ENCODE data around the gene SYNPO2. TPM values are rescaled to one million over a fixed set of nuclear protein-coding genes. Genes with fewer than 3 reads are reported as not detected.

The SYNPO2 gene
- total RNA-seq, 1 experiment from 2014 or later: 0.26 TPM

DNA sequence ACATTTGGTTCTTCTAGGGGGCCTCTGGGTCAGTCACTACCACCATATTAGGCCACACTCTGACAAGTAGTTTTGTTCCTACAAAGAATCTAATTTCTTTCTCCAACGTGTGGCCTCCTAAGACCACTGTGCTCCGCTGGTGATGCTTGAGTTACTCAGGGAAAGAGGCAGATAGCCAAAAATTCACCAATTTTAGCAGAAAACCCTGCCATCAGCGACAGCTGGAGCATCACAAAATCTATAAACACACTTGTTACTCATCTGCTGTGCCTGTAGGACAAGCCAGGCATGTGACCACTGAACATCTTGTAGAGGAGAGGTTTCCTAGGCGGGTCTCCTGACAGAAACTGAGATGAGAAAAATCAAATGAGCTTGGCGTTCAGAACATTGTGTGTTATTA is 105.4 kb downstream of the SYNPO2 start:
- POLR2A ChIA-PET (ENCODE audit: low non-redundant PET): interaction anchor here (0.6 kb wide), 1 partner anchor 364 kb away, joined by 3 read pairs; no protein-coding TSS in a partner anchor
- BruUV-seq (replicated peaks): no TSS peak
- H3K4me1 ChIP-seq (ENCODE audit: insufficient read depth, low read length, poor library complexity, severe bottlenecking): no peaks in the 10 kb centered on the region
- H3K9me3 ChIP-seq (ENCODE audit: low read depth, low read length, poor library complexity, severe bottlenecking): no peaks in the 10 kb centered on the region
- H3K4me3 ChIP-seq (ENCODE audit: low read depth, low read length, poor library complexity, severe bottlenecking): no peak overlapping the region
- no peak overlapping the region for H3K27ac ChIP-seq (ENCODE audit: low read depth, low read length, poor library complexity, severe bottlenecking)
- H3K36me3 ChIP-seq (ENCODE audit: insufficient read depth, low read length, poor library complexity, severe bottlenecking): no peaks in the 10 kb centered on the region
- intact Hi-C loops (cut with micrococcal nuclease; ENCODE audit: unreplicated experiment): no loop called here
- CTCF ChIA-PET: no interaction called here
- DNase-seq (ENCODE audit: low spot score): no peak
- TF ChIP-seq, protein P1, sequence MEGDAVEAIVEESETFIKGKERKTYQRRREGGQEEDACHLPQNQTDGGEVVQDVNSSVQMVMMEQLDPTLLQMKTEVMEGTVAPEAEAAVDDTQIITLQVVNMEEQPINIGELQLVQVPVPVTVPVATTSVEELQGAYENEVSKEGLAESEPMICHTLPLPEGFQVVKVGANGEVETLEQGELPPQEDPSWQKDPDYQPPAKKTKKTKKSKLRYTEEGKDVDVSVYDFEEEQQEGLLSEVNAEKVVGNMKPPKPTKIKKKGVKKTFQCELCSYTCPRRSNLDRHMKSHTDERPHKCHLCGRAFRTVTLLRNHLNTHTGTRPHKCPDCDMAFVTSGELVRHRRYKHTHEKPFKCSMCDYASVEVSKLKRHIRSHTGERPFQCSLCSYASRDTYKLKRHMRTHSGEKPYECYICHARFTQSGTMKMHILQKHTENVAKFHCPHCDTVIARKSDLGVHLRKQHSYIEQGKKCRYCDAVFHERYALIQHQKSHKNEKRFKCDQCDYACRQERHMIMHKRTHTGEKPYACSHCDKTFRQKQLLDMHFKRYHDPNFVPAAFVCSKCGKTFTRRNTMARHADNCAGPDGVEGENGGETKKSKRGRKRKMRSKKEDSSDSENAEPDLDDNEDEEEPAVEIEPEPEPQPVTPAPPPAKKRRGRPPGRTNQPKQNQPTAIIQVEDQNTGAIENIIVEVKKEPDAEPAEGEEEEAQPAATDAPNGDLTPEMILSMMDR (conservative IDR thresholded peaks at IDR 0.05; ENCODE audit: low read depth, low read length): no peak
- TF ChIP-seq EZH2 (IDR thresholded peaks at IDR 0.05; ENCODE audit: borderline replicate concordance, low read depth, low read length, poor library complexity, severe bottlenecking): no peak
- no peaks in the 10 kb centered on the region for H3K27me3 ChIP-seq (replicated peaks; ENCODE audit: insufficient read depth, low read depth, low read length, poor library complexity)

DNA sequence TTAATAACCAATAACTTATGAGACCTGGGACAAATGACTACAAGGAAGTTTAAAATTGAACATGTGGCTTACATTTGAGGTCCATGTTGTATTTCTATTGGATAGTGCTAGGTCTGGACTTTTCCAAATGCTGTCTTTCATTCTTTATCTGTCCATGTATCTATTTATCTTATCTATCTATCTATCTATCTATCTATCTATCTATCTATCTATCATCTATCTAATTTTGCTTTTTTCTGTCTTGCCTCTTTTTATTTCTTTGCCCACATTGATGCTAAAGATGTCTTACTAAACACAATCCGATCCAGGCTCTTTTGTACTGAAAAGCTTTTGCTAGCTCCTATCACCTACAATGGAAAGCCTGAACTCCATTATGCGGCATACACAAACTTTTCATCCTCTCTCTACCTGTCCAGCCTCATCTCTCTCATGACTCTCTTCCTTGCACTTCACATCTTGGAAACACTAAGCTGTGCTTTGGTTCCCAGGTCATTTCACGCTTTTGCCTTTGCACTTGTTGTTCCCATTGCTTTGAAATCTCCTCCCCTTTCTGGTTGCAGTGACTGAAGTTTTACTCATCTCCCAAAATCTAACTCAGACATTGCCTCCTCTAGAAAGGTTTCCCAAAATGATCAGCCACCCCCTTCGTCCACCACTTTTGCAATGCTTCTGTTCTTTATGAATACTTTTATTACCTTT is 107.2 kb downstream of the SYNPO2 start:
- TF ChIP-seq, protein P1 (conservative IDR thresholded peaks at IDR 0.05; ENCODE audit: low read depth, low read length): no peak
- no peak for TF ChIP-seq EZH2 (IDR thresholded peaks at IDR 0.05; ENCODE audit: borderline replicate concordance, low read depth, low read length, poor library complexity, severe bottlenecking)
- intact Hi-C loops (cut with micrococcal nuclease; ENCODE audit: unreplicated experiment): no loop called here
- no TSS peak for BruUV-seq (replicated peaks)
- no peak overlapping the region for H3K4me3 ChIP-seq (ENCODE audit: low read depth, low read length, poor library complexity, severe bottlenecking)
- H3K36me3 ChIP-seq (ENCODE audit: insufficient read depth, low read length, poor library complexity, severe bottlenecking): no peaks in the 10 kb centered on the region
- H3K9me3 ChIP-seq (ENCODE audit: low read depth, low read length, poor library complexity, severe bottlenecking): no peaks in the 10 kb centered on the region
- H3K27ac ChIP-seq (ENCODE audit: low read depth, low read length, poor library complexity, severe bottlenecking): no peak overlapping the region
- H3K27me3 ChIP-seq (replicated peaks; ENCODE audit: insufficient read depth, low read depth, low read length, poor library complexity): no peaks in the 10 kb centered on the region
- ChIA-PET CTCF (no interaction called here), POLR2A (ENCODE audit: low non-redundant PET) (no interaction called here)
- H3K4me1 ChIP-seq (ENCODE audit: insufficient read depth, low read length, poor library complexity, severe bottlenecking): no peaks in the 10 kb centered on the region
- no peak for DNase-seq (ENCODE audit: low spot score)

DNA sequence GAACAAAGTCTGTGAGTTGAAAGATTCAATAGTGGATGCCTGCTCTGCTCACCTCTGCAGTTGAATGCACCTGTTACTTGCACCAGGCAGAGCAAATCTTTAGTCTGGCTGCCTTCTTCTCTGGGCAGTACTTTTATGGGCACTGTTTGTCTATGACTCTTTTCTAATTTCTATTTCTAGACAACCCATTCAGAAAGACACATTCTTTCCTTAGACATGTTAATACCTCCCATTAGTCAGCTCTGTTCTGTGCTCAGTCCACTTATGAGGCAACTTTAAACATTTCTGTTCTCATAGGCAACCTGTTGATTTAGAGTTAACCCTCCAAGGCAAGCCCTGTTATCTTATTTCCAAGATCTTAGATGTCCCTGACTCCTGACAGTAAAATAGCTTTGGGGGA is 108.9 kb downstream of the SYNPO2 start:
- no peak overlapping the region for H3K27ac ChIP-seq (ENCODE audit: low read depth, low read length, poor library complexity, severe bottlenecking)
- no peak for DNase-seq (ENCODE audit: low spot score)
- no TSS peak for BruUV-seq (replicated peaks)

More for the DNA sequence above, 108.9 kb downstream of the SYNPO2 start:
- Histone ChIP-seq H3K4me3 (ENCODE audit: low read depth, low read length, poor library complexity, severe bottlenecking) (no peak overlapping the region), H3K4me1 (ENCODE audit: insufficient read depth, low read length, poor library complexity, severe bottlenecking) (no peaks in the 10 kb centered on the region), H3K9me3 (ENCODE audit: low read depth, low read length, poor library complexity, severe bottlenecking) (no peaks in the 10 kb centered on the region), H3K27me3 (replicated peaks; ENCODE audit: insufficient read depth, low read depth, low read length, poor library complexity) (no peaks in the 10 kb centered on the region), H3K36me3 (ENCODE audit: insufficient read depth, low read length, poor library complexity, severe bottlenecking) (no peaks in the 10 kb centered on the region)
- CTCF ChIA-PET: no interaction called here
- POLR2A ChIA-PET (ENCODE audit: low non-redundant PET): no interaction called here
- intact Hi-C loops (cut with micrococcal nuclease; ENCODE audit: unreplicated experiment): no loop called here
- TF ChIP-seq, protein P1 (conservative IDR thresholded peaks at IDR 0.05; ENCODE audit: low read depth, low read length): no peak
- no peak for TF ChIP-seq EZH2 (IDR thresholded peaks at IDR 0.05; ENCODE audit: borderline replicate concordance, low read depth, low read length, poor library complexity, severe bottlenecking)

Measured in A673 (cell line).